ENCODE results near the gene RAB11B. TPM values are rescaled to one million over a fixed set of nuclear protein-coding genes. Genes with fewer than 3 reads are reported as not detected.
"Not testable (repeated sequence)": the region's sequence is repeated elsewhere in the genome, so short reads cannot be mapped to it uniquely, and the experiment has no call there.

RAB11B gene
- total RNA-seq, 4 donors from 2014 or later, result 28.6 to 71.8 (median 36.1) TPM

- no peak for ATAC-seq
- no peaks in the 10 kb centered on the region for H3K27me3 ChIP-seq
- no peak overlapping the region for H3K4me3 ChIP-seq
- 100% methylated on average over 1 of the region's 6 CpGs; no CpG with 5 or more reads in 1 of the 2 donors for WGBS, 2 donors (ENCODE audit: low coverage in 1 of 2)
- peaks cover 0 to 16% (median 0%) of the 10 kb centered on the region in 3 donors for H3K4me1 ChIP-seq
- H3K36me3 ChIP-seq, result peaks cover 0 to 76% of the 10 kb centered on the region in 2 donors
- no peak overlapping the region for H3K27ac ChIP-seq
- no peak for TF ChIP-seq CTCF (IDR thresholded peaks at IDR 0.05)
- no peak for TF ChIP-seq EP300 (IDR thresholded peaks at IDR 0.05)
- no peak for TF ChIP-seq POLR2AphosphoS5 (IDR thresholded peaks at IDR 0.05)
- no peak for TF ChIP-seq POLR2A (IDR thresholded peaks at IDR 0.05)
- no peaks in the 10 kb centered on the region for H3K9me3 ChIP-seq
Measured at GRCh38 chr19:8429826-8430225, 39.7 kb downstream of the RAB11B start.

GRCh38 chr19:8430650-8431049 is 40.5 kb downstream of the RAB11B start:
- Histone ChIP-seq H3K4me3 (no peak overlapping the region), H3K9me3 (no peaks in the 10 kb centered on the region), H3K27me3 (no peaks in the 10 kb centered on the region), H3K36me3 (peaks cover 0 to 81% of the 10 kb centered on the region in 2 donors), H3K27ac (no peak overlapping the region), H3K4me1 (peaks cover 0 to 11% (median 0%) of the 10 kb centered on the region in 3 donors)
- 80% methylated on average over 1 of the region's 20 CpGs; no CpG with 5 or more reads in 1 of the 2 donors for whole genome bisulfite sequencing, 2 donors (ENCODE audit: low coverage in 1 of 2)
- no peak for ATAC-seq
- TF ChIP-seq POLR2A (IDR thresholded peaks at IDR 0.05) (no peak), EP300 (IDR thresholded peaks at IDR 0.05) (no peak), CTCF (IDR thresholded peaks at IDR 0.05) (no peak), POLR2AphosphoS5 (IDR thresholded peaks at IDR 0.05) (no peak)

- 100% methylated on average over 1 of the region's 12 CpGs; no CpG with 5 or more reads in 1 of the 2 donors for WGBS, 2 donors (ENCODE audit: low coverage in 1 of 2)
- Histone ChIP-seq H3K27me3 (no peaks in the 10 kb centered on the region), H3K4me1 (peaks cover 0 to 11% (median 0%) of the 10 kb centered on the region in 3 donors), H3K36me3 (peaks cover 0 to 61% of the 10 kb centered on the region in 2 donors), H3K4me3 (no peak overlapping the region), H3K27ac (no peak overlapping the region), H3K9me3 (no peaks in the 10 kb centered on the region)
- no peak for TF ChIP-seq POLR2A (IDR thresholded peaks at IDR 0.05)
- TF ChIP-seq CTCF (IDR thresholded peaks at IDR 0.05), result no peak
- no peak for TF ChIP-seq EP300 (IDR thresholded peaks at IDR 0.05)
- TF ChIP-seq POLR2AphosphoS5 (IDR thresholded peaks at IDR 0.05), result no peak
- ATAC-seq, result no peak
Measured at GRCh38 chr19:8438236-8438635, 48.1 kb downstream of the RAB11B start.

GRCh38 chr19:8441725-8442544 is 51.8 kb downstream of the RAB11B start:
- Histone ChIP-seq H3K27me3 (no peaks in the 10 kb centered on the region), H3K4me3 (no peak overlapping the region), H3K27ac (no peak overlapping the region), H3K9me3 (no peaks in the 10 kb centered on the region), H3K36me3 (peaks cover 0 to 43% of the 10 kb centered on the region in 2 donors), H3K4me1 (peaks cover 8 to 23% (median 12%) of the 10 kb centered on the region in 3 donors)
- ATAC-seq, result no peak
- WGBS, 2 donors (ENCODE audit: low coverage in 1 of 2), result 74 to 79% methylated on average over 3 to 6 of the region's 6 CpGs
- no peak for TF ChIP-seq POLR2AphosphoS5 (IDR thresholded peaks at IDR 0.05)
- TF ChIP-seq CTCF (IDR thresholded peaks at IDR 0.05), result no peak
- TF ChIP-seq EP300 (IDR thresholded peaks at IDR 0.05), result no peak
- TF ChIP-seq POLR2A (IDR thresholded peaks at IDR 0.05), result no peak

- H3K27me3 ChIP-seq, H3K9me3 ChIP-seq, ATAC-seq: not testable (repeated sequence)
- H3K4me3 ChIP-seq, result peak overlapping the region; percentile 71 to 90
- peaks cover 0 to 27% of the 10 kb centered on the region in 2 donors for H3K36me3 ChIP-seq
- 5 to 25% methylated on average over 14 to 32 of the region's 32 CpGs for WGBS, 2 donors (ENCODE audit: low coverage in 1 of 2)
- H3K4me1 ChIP-seq, result peaks cover 9 to 46% (median 35%) of the 10 kb centered on the region in 3 donors
- H3K27ac ChIP-seq, result peak overlapping the region; percentile 82 to 98 (median 94)
Measured at GRCh38 chr19:8444140-8444676, 54.0 kb downstream of the RAB11B start.

Measured in gastroesophageal sphincter (tissue), 4 donors.